ENCODE data around the gene POLG.

Gene POLG

GRCh38 chr15:89334510-89335297 is at the start of gene POLG:
POLG (minus strand) TSS chr15:89334824; CDS start chr15:89333754, 1,070 bp downstream.
- DNase-seq (ENCODE audit: low read depth in 2 of 2) = peak; percentile 97

- no peak for DNase-seq (ENCODE audit: low read depth in 2 of 2)
These were observed 49.6 kb upstream of the POLG start for GRCh38 chr15:89384176-89384604.

GRCh38 chr15:89383365-89384175 is 48.9 kb upstream of the POLG start:
- DNase-seq (ENCODE audit: low read depth in 2 of 2) = no peak

GRCh38 chr15:89381888-89382686 is 47.5 kb upstream of the POLG start:
- no peak for DNase-seq (ENCODE audit: low read depth in 2 of 2)

DNA sequence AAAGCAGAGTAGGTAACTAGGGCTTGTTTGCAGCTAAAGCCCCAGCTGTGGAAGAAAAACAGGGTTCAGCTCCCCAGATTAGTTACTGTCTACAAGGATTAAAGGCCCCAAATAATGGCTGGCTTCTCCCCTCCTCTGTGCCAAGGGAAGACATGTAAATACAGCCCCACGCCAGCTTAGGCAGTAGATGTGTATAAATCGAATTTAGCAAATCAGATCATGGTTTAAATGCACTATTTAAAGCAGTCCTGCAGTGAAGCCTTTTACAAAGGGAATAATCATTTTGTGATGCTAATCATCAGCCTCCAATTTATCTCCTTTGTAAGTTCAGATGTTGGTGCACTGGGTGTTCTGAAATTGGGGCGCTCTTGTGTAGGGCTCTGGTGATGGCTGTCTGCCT is 46.7 kb upstream of the POLG start:
- DNase-seq (ENCODE audit: low read depth in 2 of 2) = no peak

- no peak for DNase-seq (ENCODE audit: low read depth in 2 of 2)
These were observed 45.2 kb upstream of the POLG start for GRCh38 chr15:89379818-89380217.

DNA sequence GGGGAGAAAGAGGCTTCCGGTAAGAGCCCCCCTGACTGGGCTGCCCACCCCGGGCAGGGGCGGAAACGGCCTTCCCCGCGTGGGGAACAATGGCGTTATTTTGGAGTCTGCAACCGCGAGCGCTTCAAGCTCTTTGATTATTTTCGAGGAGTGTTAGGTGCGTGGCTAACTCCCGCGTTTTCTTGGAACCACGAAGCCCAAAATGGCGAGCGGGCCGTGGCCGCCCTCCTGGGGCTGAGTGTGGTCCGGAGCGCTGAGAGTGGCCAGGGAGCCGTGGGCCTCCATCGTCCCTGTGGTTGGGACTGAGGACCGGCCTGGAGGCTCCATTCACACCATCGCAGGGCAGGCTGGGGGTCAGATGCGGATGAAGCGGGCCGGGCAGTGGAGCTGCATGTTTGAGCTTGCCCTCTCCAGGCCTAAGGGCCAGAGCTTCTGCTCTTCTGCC is 44.6 kb upstream of the POLG start:
- no peak for DNase-seq (ENCODE audit: low read depth in 2 of 2)

DNA sequence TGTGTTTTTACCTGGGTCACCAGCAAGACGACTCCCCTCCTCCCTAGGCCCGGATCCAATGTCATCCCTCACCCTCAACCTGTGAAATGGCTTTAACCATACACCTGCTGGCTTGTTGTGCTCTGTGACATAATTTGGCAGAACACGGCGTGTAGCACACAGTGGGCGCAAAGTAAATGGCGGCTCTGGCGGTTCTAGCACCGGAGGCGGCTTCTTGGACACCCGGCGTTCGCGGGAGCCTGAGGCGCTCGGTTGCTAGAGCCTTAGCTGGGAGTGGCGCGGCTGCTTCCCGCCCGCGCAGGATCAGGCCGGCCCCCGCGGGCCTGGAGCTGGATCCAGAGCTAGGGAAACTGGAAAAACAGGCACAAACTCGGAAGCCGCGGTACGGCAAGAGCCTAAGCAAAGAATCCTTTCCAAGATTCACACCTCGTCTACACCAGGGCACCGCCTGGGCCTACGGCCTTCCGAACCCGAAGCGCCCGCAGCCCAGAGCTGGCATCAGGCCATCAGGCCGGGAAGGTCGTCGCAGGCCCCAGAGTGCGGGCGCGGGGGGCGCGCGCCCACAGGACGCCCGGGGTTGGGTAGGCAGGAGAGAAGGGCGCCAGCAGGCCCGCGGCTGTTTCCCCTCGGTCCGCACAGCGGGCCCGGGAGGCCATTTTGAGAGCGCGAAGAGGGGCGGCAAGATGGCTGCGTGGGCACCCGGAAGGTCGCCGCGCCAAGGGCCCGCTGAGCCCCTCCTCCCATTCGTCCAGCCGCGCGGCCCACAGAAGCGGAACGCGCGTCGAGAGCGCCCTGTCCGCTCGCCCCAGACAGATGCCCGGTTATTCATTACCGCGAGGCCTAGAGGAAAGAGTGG is 43.9 kb upstream of the POLG start:
- DNase-seq (ENCODE audit: low read depth in 2 of 2) = no peak

GRCh38 chr15:89377842-89378295 is 43.2 kb upstream of the POLG start:
- DNase-seq (ENCODE audit: low read depth in 2 of 2) = no peak

- DNase-seq (ENCODE audit: low read depth in 2 of 2) = no peak
These were observed 42.6 kb upstream of the POLG start for GRCh38 chr15:89377024-89377841.

DNA sequence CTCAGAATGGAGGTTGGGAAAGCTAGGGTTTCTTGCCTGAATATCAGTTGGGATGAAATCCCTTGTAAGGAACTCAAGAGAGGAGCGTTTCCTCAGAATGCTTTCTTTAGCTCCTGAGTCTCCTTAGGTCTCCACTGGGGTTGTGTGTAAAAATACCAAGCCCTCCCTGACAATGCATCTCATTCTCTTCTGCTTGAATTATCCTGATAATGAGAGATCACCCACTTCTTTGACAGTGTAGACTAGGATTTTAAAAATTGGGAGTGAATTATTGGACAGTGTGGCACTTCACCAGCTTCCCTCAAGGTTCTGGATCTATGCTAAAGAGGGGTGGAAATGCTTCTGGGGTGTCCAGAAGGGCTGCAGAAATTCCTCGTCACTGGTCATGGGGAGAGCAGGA is 41.8 kb upstream of the POLG start:
- DNase-seq (ENCODE audit: low read depth in 2 of 2) = no peak

GRCh38 chr15:89375093-89376005 is 40.7 kb upstream of the POLG start:
- DNase-seq (ENCODE audit: low read depth in 2 of 2) = no peak

DNA sequence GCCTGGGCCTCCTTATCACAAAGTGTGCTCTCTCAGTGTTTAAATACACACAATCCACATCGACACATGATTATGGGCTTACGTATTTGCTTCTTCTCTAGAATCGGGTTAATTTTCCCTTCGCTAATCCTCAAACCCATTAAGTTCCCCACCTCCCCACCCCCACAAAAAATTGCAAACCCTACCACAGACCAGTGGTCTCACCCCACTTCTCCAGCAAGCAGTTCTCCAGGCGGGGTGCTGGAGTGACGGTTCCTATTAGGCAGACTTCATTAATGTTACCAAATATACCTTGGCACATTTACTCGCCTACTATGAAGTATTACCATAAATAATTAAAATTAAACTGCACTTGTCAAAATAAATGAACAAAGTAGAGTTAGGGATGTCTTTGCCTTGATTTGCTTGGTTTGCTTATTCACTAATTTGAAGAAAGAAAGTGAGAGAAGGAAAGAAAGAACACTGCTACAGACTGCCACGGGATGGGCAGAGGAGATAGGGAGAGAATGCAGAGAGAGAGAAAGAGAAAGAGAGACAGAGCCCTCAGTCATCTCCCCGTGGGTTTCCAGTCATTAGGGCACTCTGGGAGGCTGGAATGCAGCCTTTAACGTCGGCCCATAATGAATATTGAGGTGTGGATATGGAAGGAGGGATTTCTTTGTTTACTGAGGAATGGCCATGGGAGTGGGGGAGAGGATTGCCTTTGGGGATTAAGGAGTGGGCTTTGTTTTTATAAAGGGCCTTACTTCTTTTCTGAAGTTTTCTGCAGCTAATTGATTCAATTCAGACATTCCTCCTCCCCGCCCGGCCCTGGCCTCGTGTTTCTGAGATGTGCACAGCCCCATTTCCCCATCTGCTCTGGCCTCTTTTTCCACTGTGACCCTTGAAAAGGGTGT is 39.7 kb upstream of the POLG start:
- DNase-seq (ENCODE audit: low read depth in 2 of 2) = no peak

GRCh38 chr15:89372069-89372935 is 37.7 kb upstream of the POLG start:
- DNase-seq (ENCODE audit: low read depth in 2 of 2) = no peak

DNA sequence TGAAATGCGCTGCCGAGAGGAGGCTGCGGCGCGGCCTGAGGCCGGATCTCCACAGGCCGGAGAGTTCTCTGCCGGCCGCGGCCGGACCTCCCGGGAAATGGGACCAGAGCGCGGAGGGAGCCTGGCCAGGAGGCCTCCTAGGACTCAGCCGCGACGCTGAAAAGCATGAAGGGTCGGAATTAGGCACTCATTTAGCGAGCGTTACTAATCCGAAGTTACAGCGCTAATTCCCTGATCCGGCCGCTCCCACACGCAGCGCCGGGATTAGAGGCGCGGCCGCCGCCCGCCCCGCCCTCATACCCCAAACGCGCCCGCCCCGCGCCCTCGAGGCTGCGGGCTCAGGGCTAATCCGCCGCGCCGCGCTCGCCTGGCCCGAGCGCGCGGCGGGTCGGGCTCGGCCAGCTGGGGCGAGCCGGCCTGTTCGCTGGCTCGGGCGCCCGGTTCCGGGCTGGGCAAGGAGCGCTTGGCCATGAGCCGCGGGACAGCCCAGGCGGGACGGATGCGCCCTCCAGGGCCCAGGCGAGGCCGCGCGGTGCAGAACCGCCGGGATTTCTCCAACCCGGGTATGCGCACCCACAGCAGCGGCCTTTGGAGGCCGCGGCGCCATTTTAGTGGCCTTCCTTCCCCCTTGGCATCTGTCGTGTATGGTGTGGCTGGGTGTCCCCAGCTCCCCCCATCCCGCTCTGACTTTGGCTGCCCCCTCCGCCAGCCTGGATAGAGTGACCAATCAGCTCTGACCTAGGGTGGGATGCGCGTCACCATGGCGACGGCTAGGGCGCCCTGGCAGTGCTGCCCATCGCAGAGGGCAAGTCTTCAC is 36.8 kb upstream of the POLG start:
- DNase-seq (ENCODE audit: low read depth in 2 of 2) = no peak

DNA sequence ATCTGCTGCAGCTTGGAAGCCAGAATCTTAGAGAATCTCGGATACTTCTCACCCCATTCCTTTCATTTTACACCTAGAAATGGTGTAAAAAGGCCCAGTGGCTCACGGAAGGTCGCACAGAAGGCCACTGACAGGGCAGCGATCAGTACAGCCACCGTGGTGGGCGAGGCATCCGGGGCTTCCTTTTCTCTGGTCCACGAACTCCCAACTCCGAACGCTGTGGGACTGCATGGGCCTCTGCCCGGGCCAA is 36.3 kb upstream of the POLG start:
- DNase-seq (ENCODE audit: low read depth in 2 of 2) = no peak

Data from stimulated activated CD8-positive, alpha-beta memory T cell treated with anti-CD3 and anti-CD28 coated beads, Interleukin-15, amount 100 ng/mL, for 48 hours (primary cell).